HAP-1 (cell line): ENCODE measurements around the gene COG8.
"Not testable (repeated sequence)": the region's sequence is repeated elsewhere in the genome, so short reads cannot be mapped to it uniquely, and the experiment has no call there.

Experiments
- DNase-seq, 2 experiments: peaks; one replicate each; pipeline ENCODE4 v3.0.0-alpha.2; 2016 to 2020; ENCODE audit warnings: low spot score in 2 of 2
- H3K27me3 ChIP-seq: fragments of 250-450 bp; sonication (Bioruptor Pico); 2 replicates; pipeline ENCODE4 v1.5.1; 2020; ENCODE audit warnings: low read depth, mild to moderate bottlenecking, moderate library complexity
- H3K36me3 ChIP-seq: fragments of 250-450 bp; sonication (Bioruptor Pico); replicated peaks from 2 replicates; pipeline ENCODE4 v1.5.1; 2020; ENCODE audit warnings: mild to moderate bottlenecking
- H3K4me1 ChIP-seq: fragments of 250-450 bp; sonication (Bioruptor Pico); 2 replicates; pipeline ENCODE4 v1.5.1; 2020; ENCODE audit warnings: mild to moderate bottlenecking
- H3K4me3 ChIP-seq: fragments of 250-450 bp; sonication (Bioruptor Pico); 2 replicates; pipeline ENCODE4 v1.5.1; 2020; ENCODE audit warnings: mild to moderate bottlenecking, moderate library complexity
- H3K9me3 ChIP-seq: fragments of 250-450 bp; sonication (Bioruptor Pico); 2 replicates; pipeline ENCODE4 v1.5.1; 2020; ENCODE audit warnings: mild to moderate bottlenecking, moderate library complexity
- in situ Hi-C: fragments of 300-500 bp; cut with MboI; formaldehyde crosslinking; loops from 3 replicates; pipeline ENCODE4 v1.14.3; 2020; ENCODE audit warnings: low sequenced_read_pairs, inconsistent platforms, mixed read lengths

Gene COG8

GRCh38 chr16:69364088-69364487, 24.7 kb upstream of the COG8 start:
- no peak for DNase-seq

GRCh38 chr16:69363281-69363717, 23.9 kb upstream of the COG8 start:
- Histone ChIP-seq H3K27me3 (no peaks in the 10 kb centered on the region), H3K36me3 (peaks cover 39% of the 10 kb centered on the region), H3K4me1 (no peaks in the 10 kb centered on the region), H3K9me3 (no peaks in the 10 kb centered on the region), H3K4me3 (no peak overlapping the region)
- in situ Hi-C loops: no loop called here
- DNase-seq: no peak

More at GRCh38 chr16:69364088-69364487, 24.7 kb upstream of the COG8 start:
- H3K36me3 ChIP-seq: peaks cover 44% of the 10 kb centered on the region
- H3K27me3 ChIP-seq: no peaks in the 10 kb centered on the region
- no peak overlapping the region for H3K4me3 ChIP-seq
- in situ Hi-C loops: no loop called here
- no peaks in the 10 kb centered on the region for H3K9me3 ChIP-seq
- no peaks in the 10 kb centered on the region for H3K4me1 ChIP-seq

GRCh38 chr16:69360070-69360469, 20.7 kb upstream of the COG8 start:
- H3K4me3 ChIP-seq, H3K9me3 ChIP-seq, H3K4me1 ChIP-seq, H3K27me3 ChIP-seq, DNase-seq, in situ Hi-C loops: not testable (repeated sequence)
- peaks cover 20% of the 10 kb centered on the region for H3K36me3 ChIP-seq

GRCh38 chr16:69351309-69352027, 12.1 kb upstream of the COG8 start, which contains the start of gene TMED6:
Gene TMED6 (minus strand): TSS chr16:69351786. CDS start chr16:69351753, 33 bp downstream.
- no peaks in the 10 kb centered on the region for H3K27me3 ChIP-seq
- no peak for DNase-seq
- in situ Hi-C loops: no loop called here
- no peak within 1 kb of the TSS for H3K4me3 ChIP-seq
- no peaks in the 10 kb centered on the region for H3K9me3 ChIP-seq
- no peaks in the 10 kb centered on the region for H3K4me1 ChIP-seq
- peaks cover 5% of the 10 kb centered on the region for H3K36me3 ChIP-seq

- in situ Hi-C loops: no loop called here
Measured at GRCh38 chr16:69350536-69351133, 11.3 kb upstream of the COG8 start.

GRCh38 chr16:69349536-69349935, 10.2 kb upstream of the COG8 start:
- Histone ChIP-seq H3K4me1 (no peaks in the 10 kb centered on the region), H3K36me3 (peaks cover 6% of the 10 kb centered on the region), H3K9me3 (no peaks in the 10 kb centered on the region), H3K27me3 (no peaks in the 10 kb centered on the region), H3K4me3 (no peak overlapping the region)
- DNase-seq: no peak
- in situ Hi-C loops: no loop called here

More at GRCh38 chr16:69350536-69351133, 11.3 kb upstream of the COG8 start:
- Histone ChIP-seq H3K27me3 (no peaks in the 10 kb centered on the region), H3K36me3 (peaks cover 6% of the 10 kb centered on the region), H3K4me1 (no peaks in the 10 kb centered on the region), H3K9me3 (no peaks in the 10 kb centered on the region), H3K4me3 (no peak overlapping the region)
- DNase-seq: no peak

- in situ Hi-C loops: no loop called here
- Histone ChIP-seq H3K9me3 (no peaks in the 10 kb centered on the region), H3K4me1 (no peaks in the 10 kb centered on the region), H3K36me3 (peaks cover 15% of the 10 kb centered on the region), H3K27me3 (no peaks in the 10 kb centered on the region), H3K4me3 (no peak overlapping the region)
- no peak for DNase-seq
Measured at GRCh38 chr16:69348222-69348621, 8.9 kb upstream of the COG8 start.

GRCh38 chr16:69346683-69347082, 7.3 kb upstream of the COG8 start:
- in situ Hi-C loops: no loop called here
- DNase-seq: no peak
- peaks cover 30% of the 10 kb centered on the region for H3K36me3 ChIP-seq

GRCh38 chr16:69345923-69346322, 6.6 kb upstream of the COG8 start:
- Histone ChIP-seq H3K9me3 (no peaks in the 10 kb centered on the region), H3K4me1 (peaks cover 1% of the 10 kb centered on the region; the same call in 1 of the 2 replicates), H3K4me3 (no peak overlapping the region), H3K36me3 (peaks cover 38% of the 10 kb centered on the region), H3K27me3 (no peaks in the 10 kb centered on the region)
- no peak for DNase-seq
- in situ Hi-C loops: no loop called here

More at GRCh38 chr16:69346683-69347082, 7.3 kb upstream of the COG8 start:
- Histone ChIP-seq H3K4me3 (no peak overlapping the region), H3K9me3 (no peaks in the 10 kb centered on the region), H3K27me3 (no peaks in the 10 kb centered on the region), H3K4me1 (no peaks in the 10 kb centered on the region; the same call in 1 of the 2 replicates)

GRCh38 chr16:69344171-69344570, 4.8 kb upstream of the COG8 start:
- in situ Hi-C loops: no loop called here
- no peaks in the 10 kb centered on the region for H3K27me3 ChIP-seq
- DNase-seq: no peak
- H3K4me1 ChIP-seq: peaks cover 5% of the 10 kb centered on the region; the same call in 1 of the 2 replicates
- no peaks in the 10 kb centered on the region for H3K9me3 ChIP-seq
- H3K4me3 ChIP-seq: no peak overlapping the region
- H3K36me3 ChIP-seq: peaks cover 46% of the 10 kb centered on the region

GRCh38 chr16:69340095-69340644, 806 bp upstream of the COG8 start:
- Histone ChIP-seq H3K27me3 (no peaks in the 10 kb centered on the region), H3K4me3 (peak overlapping the region; percentile 85), H3K36me3 (peaks cover 56% of the 10 kb centered on the region), H3K9me3 (no peaks in the 10 kb centered on the region), H3K4me1 (peaks cover 13% of the 10 kb centered on the region)
- DNase-seq: no peak
- in situ Hi-C loops: no loop called here

- no peak for DNase-seq
- Histone ChIP-seq H3K27me3 (no peaks in the 10 kb centered on the region), H3K9me3 (no peaks in the 10 kb centered on the region), H3K36me3 (peaks cover 67% of the 10 kb centered on the region), H3K4me1 (peaks cover 13% of the 10 kb centered on the region), H3K4me3 (peak overlapping the region; percentile 85)
- in situ Hi-C loops: no loop called here
Measured at GRCh38 chr16:69338557-69339288, 641 bp downstream of the COG8 start.

GRCh38 chr16:69334696-69335095, 4.7 kb downstream of the COG8 start:
- Histone ChIP-seq H3K4me3 (no peak overlapping the region), H3K4me1 (peaks cover 14% of the 10 kb centered on the region), H3K27me3 (no peaks in the 10 kb centered on the region), H3K9me3 (no peaks in the 10 kb centered on the region), H3K36me3 (peaks cover 57% of the 10 kb centered on the region)
- DNase-seq: no peak
- in situ Hi-C loops: no loop called here
